Kidney glomerular epithelial cell (primary cell): ENCODE measurements around the gene FBL.
"Not testable (repeated sequence)": the region's sequence is repeated elsewhere in the genome, so short reads cannot be mapped to it uniquely, and the experiment has no call there.

ENCODE experiments used
- DNase-seq: peaks from one replicate; lab custom pipeline; 2025; lab: John Stamatoyannopoulos, UW

FBL gene

DNA sequence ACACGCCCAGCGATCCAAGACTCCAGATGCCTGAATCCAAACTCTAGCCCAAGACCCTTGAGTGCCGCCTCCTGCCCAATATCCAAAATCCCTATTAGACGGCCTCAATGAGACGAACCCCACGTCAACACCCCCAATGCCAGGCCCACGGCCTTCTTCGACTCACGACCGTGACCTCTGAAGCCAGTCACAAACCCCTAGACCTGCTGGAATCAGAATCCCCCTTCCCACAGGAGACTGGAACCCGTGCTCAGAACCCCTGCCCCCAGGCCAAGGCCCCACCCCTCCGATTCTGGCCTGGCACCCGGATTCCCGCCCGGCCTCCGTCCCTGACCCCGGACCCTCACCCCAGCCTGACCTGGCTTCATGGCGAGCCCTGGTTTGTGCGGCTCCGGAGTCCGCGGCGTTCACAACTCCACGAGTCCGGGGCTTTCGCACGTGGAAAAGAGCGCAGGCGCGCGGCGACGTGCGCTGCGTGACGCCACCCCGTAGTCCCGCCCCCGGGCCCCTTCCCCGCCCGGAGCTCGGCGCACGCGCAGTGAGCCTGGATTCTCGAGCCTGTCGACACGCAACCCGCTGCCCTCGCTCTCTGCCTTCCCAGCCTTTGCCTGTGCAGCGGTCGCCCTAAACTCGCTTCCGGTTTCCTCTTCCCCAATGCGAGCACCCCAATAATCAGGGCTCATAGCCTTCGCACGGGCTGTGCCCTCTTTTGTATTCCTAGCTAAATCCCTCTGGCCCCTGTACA, at the start of gene FBL:
TSS of gene FBL (minus strand) at position 447 of the 745 bp plus-strand sequence. CDS start at position 368, 79 bp downstream.
- DNase-seq: peak; percentile 70

DNA sequence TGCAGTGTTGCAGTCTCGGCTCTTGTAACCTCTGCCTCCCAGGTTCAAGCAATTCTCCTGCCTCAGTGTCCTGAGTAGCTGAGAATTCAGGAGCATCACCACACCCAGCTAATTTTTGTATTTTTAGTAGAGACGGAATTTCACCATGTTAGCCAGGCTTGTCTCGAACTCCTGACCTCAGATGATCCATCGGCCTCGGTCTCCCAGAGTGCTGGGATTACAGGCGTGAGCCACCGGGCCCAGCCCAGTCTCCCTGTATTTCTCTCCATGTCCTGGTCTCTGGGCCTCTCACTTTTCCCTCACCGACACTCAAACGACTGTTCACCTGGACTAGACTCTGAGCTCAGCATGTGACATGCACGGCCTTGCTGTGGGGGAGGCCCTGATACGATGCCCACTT, 48.9 kb upstream of the FBL start:
- DNase-seq: not testable (repeated sequence)

DNA sequence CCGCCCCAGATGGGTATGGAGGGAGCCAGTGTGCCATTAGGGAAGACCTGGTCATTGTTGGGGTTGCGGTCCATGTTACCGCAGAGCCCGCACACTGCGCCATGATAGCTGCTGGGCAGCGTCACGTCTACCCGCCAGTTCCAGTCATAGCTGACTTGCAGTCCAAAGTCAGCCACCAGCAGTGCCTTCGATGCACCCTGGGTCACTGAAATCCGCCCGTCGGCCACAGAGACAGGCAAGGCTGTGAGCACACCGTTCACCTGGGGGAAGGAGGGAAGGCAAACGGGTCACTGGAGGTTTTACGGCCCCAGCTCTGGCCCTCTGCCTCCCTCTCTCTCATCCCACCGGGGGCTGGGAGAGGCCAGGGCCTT, 48.0 kb upstream of the FBL start:
- DNase-seq: not testable (repeated sequence)

DNA sequence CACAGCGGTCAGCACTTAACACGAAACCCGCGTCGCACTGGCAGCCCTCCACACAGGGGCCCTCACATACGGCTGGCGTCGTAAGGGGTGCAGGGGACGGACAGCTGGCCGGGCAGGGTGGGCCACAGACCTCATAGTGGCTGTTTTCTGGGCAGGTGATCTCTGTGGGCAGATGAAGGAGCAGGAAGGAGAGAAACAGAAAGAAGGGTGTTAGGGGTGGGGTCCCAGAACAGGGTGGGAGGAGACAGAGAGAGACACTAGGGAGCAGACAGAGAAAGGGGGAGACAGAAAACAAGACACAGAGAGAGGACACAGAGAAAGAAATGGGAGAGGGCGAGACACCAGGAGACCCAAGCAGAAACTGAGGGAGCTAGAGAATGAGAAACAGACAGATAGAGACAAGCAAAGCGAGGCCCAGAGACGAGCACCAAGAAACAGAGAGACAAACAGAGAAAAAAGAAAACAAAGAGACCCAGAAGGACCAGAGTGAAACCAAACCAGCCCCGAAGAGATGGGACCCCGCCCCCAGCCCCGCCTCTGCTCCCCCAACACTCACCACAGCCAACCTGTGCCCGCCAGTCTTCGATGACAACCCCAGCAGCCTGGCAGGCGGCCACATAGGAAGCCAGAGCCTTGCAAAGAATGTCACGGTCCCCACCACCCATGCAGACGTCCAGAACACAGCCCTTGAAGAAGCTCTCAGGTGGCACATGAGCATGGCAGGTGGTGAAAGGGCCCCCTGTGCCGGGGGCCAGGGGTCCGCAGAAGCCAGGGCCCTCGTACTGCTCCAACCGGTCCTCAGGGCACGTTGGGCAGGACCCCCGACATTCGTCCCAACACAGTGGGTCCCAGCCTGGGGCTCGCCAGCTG, 47.4 kb upstream of the FBL start:
- DNase-seq: not testable (repeated sequence)

DNA sequence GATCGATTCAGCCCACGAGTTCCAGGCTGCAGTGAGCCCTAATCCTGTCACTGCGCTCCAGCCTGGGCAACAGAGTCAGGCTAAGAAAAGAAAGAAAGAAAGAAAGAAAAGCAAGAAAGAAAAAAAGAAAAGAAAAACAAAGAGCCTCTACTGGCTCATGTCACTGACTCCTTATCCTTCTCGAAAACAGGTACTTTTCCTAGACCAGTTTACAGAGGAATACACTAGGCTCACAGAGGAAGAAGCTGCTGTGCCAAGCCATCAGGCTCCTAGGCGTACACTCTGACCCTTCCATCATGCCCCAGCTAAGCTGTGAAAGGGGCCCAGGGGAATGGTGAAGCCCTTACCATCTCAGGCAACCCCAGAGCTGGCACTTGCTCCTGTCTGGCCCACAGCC, 46.3 kb upstream of the FBL start:
- not testable (repeated sequence) for DNase-seq

DNA sequence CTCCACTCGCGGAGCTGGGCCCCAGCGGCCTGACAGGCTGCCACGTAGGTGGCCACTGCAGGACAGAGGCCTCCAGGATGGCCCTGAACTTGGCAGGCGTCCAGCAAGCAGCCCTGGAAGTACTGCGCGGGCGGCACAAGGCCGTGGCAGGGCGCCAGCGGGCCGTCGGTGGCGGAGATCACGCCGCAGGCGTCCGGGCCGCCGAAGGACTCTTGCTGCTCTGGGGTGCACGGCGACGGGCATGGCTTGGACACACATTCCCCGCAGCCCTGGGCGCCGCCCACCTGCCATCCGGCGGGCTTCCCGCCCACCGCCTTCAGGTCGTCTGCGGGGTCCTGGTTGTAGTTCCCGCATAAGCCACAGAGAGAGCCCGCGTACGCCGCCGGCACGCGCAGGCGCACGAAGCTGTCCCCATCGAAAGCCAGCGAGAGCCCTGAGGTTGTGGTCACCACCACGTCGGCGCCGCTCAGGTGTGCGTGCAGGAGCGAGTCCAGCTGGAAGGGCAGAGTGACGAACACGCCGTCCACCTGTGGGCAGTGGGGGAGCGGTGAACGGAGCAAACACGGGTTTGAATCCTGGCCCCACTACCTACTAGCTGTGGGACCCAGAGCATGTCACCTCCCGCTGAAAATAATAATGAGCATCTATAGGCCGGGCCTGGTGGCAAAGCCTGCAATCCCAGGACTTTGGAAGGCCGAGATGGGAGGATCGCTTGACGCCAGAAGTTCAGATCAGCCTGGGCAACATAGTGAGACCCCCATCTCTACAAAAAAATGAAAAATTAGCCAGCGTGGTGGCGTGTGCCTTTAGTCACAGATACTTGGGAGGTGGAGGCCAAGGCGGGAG, 45.7 kb upstream of the FBL start:
- DNase-seq: not testable (repeated sequence)

DNA sequence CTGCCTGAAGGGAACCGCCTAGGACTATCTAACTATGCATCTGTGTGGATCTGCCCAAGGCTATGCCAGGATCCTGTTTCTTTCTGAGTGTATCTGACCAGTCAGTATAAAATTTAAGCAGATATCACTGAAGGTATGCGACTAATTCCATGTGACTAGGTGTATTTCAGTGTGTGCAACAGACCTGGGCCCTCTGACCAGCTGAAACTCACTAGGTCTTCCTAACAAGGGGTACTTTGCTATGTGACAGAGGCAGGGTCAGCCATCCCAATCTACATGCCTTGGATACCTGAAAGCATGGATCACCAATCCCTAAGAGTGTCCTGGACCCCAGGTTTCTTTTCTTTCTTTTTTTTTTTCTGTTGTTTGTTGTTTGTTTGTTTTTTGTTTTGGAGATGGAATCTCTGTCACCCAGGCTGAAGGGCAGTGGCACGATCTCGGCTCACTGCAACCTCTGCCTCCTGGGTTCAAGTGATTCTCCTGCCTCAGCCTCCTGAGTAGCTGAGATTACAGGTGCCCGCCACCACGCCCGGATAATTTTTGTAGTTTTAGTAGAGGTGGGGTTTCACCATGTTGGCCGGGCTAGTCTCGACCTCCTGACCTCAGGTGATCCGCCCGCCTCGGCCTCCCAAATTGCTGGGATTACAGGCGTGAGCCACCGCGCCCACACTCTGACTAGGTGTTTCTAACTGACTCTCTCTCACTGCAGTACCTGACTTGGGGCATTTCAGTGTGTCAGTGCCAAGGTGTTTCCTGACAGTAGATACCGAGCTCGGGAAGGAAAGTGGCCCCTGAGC, 44.8 kb upstream of the FBL start:
- DNase-seq: no peak

DNA sequence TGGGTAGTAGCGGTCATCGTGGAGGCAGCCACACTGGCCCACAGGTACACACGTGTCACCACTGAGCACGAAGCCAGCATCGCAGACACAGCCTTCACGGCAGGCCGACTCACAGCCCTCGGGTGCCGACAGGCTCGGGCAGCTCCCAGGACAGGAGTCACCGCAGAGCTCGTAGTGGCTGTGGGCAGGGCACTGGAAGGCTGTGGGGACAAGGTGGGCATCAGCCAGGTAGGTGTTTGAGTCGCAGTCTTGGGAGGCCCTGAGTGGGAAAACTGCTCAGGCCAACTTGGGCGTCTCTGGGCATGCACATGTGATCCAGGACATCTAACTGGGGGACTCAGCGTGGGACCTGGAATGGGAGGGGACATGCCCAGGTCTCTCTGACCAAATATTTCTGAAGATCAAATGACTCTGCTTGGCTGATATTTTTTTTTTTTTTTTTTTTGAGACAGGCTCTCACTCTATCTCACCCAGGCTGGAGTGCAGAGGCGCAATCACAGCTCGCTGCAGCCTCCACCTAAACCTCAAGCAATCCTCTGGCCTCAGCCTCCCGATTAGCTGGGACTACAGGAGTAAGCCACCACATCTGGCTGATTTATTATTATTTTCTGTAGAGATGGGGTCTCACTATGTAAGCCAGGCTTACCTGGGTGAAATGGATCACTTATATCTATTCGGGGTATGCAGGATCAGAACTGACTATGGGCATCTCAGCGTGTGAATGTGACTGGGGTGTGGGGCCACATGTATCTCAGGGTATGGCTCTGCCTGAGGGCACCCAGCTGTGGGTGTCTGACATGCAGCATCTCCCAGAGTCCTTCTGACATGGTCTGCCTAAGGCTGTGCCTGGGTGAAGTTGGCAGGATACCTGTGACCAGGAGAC, 43.9 kb upstream of the FBL start:
- not testable (repeated sequence) for DNase-seq

DNA sequence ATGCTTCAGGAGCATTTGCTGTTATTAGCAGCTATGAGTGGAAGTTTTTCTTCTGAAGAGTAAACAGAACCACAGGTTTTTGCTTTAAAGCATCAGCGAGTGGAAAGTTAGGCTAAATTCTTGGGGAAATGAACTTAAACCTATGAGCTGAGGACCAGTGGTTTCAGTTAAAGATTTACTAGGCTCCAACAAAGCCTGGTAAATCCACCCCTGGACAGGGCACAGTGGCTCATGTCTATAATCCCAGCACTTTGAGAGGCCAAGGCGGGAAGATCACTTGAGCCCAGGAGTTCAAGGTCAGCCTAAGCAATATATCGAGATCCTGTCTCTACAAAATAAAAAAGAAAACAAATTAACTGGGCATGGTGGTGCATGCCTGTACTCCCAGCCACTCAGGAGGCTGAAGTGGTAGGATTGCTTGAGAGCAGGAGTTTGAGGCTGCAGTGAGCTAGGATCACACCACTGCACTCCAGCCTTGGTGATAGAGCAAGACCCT, 41.3 kb upstream of the FBL start:
- DNase-seq: not testable (repeated sequence)

DNA sequence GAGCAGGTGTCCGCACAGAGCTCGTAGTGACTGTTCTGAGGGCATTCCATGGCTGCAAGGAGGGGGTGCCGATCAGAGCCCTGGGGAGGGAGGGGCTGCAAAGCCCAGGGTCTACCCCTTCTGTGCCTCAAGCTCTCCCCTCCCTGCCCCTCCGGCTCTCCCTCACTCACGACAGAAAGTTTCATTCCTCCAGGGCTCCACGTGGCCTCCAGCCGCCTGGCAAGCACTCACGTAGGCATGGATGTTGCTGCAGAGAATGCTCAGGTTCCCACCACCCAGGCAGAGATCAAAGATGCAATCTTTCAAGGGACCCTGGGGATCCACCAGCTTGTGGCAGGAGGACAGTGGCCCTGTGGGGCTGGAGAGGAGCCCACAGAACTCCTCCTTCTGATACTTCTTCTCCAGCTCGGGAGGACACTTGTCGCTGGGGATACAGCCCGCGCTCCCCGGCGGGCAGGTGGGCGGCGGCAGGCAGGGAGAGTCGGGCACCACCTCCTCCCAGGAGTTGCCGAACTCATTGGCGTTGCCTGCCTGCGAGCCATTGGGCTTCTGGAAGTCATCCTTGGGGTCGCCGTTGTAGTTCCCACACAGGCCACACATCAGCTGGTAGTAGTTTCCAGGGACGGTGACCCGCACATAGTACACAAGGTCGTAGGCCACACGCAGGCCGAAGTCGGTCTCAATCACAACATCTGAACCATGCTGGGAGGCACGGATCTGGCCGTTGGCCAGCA, 39.8 kb upstream of the FBL start:
- not testable (repeated sequence) for DNase-seq

DNA sequence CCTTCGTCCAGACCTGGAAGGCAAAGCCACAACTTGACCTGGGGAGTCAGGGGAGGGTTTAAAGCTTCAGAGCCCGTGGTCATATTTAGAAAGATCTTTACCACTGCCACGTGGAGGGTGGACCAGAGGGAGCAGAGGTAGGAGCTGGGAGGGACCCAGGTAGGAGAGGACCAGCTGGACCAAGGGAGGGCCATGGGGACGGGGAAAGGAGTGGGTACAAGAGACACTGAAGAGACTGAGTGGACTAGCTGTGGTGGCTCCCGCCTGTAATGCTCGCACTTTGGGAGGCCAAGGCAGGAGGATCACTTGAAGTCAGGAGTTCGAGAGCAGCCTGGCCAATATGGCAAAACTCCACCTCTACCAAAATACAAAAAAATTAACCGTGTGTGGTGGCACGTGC, 38.5 kb upstream of the FBL start:
- not testable (repeated sequence) for DNase-seq

DNA sequence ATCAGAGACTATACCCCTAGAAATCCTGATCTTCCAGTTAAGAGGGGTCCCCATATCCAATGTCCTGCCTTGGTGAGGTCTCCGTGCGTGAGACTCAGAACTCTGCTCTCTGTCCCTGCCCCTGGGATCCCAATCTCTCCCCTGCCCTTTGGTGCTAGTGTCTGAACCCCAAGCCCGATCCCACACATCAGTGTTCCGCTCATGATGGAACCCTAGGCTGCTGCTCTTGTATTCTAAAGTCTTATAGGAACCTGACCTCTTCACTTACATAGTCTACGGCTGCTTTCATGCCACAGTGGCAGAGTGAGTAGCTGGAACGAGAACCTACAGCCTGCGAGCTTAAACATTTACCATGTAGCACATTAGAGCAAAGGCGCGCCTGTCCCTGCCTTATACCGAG, 36.5 kb upstream of the FBL start:
- not testable (repeated sequence) for DNase-seq

DNA sequence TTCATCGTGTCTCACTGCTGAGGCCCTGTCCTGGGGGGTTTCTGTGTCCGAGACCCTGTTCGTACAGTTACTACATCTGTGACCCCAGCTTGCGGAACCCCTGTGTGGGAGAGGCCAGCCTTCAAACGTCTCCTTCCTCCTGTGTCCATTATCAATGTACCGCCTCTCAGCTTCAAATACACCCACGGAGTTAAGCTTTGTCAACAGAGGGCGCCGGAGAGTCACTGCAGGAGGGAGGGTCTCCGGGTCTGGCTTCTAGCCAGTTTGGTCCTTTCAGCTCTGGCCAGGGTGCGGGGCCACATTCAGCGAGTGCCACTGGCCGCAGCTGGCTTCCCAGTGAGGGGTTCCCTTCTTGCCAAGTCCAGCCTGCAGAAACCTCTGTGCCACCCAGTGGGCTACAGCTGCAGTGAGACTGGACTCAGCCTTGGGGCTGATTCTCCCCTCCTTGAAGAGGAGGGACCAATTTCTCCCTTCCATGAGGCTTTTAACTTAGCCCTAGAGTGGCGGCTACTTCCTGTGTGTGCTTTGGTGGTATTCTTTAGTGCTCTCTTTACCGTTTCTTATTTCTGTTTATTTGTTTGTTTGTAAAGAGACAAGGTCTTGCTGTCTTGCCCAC, 35.4 kb upstream of the FBL start:
- DNase-seq: peak; percentile 2

DNA sequence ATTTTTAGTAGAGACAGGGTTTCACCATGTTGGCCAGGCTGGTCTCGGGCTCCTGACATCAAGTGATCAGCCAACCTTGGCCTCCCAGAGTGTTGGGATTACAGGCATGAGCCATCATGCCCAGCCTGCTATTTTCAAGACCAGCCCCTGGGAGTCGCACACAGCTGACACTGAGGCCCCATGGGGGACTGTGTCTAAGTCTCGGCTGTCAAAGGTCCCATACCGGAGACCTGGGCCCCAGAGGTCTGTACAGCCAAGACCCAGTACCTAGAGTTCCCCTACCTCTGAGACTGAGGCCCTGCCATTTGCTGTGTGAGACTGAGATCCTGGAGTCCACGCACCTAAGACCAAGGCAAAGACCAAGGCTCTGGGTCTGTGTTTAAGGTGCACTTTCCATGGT, 34.1 kb upstream of the FBL start:
- not testable (repeated sequence) for DNase-seq

DNA sequence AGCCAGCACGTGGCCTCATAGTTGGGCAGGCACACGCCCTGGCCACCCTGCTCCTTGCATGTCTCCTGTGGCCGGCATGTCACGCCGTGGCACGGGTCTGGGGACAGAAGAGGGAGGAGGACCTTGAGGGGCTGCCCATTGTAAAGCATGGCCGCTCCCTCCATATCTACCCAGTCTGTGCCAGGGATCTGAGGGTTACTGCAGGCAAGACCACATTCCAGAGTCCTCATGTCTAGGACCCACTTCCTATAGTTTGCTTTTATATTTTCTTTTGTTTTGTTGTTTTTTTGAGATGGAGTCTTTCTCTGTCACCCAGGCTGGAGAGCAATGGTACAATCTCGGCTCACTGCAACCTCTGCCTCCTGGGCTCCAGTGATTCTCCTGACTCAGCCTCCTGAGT, 33.6 kb upstream of the FBL start:
- not testable (repeated sequence) for DNase-seq

DNA sequence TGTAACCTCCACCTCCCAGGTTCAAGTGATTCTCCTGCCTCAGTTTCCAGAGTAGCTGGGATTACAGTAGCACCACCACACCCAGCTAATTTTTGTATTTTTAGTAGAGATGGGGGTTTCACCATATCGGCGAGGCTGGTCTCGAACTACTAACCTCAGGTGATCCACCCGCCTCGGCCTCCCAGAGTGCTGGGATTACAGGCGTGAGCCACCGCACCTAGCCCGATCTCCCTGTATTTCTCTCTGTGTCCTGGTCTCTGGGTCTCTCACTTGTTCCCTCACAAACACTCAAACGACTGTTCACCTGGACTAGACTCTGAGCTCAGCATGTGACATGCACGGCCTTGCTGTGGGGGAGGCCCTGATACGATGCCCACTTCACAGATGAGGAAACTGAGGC, 32.7 kb upstream of the FBL start:
- not testable (repeated sequence) for DNase-seq

DNA sequence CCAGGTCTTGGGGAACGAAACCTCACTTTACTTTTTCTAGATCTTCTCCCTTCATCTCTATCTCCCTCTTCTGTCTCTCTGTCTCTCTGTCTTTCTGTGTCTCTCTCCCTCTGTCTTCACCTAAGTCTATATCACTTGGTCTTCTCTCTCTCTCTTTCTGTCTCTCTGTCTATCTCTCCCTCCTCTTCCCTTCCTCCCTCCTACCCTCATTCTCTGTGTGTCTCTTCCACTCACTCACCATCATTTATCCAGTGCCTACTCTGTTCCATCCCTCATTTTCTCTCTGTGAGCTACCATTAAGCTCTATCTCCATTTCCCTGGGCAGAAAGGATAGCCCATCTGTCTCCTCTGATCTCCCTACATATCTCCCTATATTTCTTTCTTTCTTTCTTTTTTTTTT, 32.2 kb upstream of the FBL start:
- no peak for DNase-seq

DNA sequence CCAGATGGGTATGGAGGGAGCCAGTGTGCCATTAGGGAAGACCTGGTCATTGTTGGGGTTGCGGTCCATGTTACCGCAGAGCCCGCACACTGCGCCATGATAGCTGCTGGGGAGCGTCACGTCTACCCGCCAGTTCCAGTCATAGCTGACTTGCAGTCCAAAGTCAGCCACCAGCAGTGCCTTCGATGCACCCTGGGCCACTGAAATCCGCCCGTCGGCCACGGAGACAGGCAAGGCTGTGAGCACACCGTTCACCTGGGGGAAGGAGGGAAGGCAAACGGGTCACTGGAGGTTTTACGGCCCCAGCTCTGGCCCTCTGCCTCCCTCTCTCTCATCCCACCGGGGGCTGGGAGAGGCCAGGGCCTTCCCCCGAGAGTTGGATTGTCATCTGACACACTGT, 31.8 kb upstream of the FBL start:
- not testable (repeated sequence) for DNase-seq

DNA sequence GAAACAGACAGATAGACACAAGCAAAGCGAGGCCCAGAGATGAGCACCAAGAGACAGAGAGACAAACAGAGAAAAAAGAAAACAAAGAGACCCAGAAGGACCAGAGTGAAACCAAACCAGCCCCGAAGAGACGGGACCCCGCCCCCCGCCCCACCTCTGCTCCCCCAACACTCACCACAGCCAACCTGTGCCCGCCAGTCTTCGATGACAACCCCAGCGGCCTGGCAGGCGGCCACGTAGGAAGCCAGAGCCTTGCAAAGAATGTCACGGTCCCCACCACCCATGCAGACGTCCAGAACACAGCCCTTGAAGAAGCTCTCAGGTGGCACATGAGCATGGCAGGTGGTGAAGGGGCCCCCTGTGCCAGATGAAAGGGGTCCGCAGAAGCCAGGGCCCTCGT, 31.3 kb upstream of the FBL start:
- not testable (repeated sequence) for DNase-seq
